H1 (cell line): Measurements from ENCODE around the gene VSIR. TPM values are rescaled to one million over a fixed set of nuclear protein-coding genes. Genes with fewer than 3 reads are reported as not detected.

ENCODE experiments used
- CTCF ChIA-PET: fragments of 300-600 bp; sonication (Branson Sonifier 250); formaldehyde crosslinking; loops from one replicate; lab custom pipeline; 2021; ENCODE audit not compliant: partially characterized antibody; lab: Charles Lee
- POLR2A ChIA-PET: fragments of 300-600 bp; sonication (Branson Sonifier 250); formaldehyde crosslinking; loops from one replicate; lab custom pipeline; 2021; ENCODE audit warnings: inconsistent platforms; ENCODE audit not compliant: partially characterized antibody; lab: Charles Lee
- DNase-seq, 2 experiments: peaks; one replicate each; pipeline versions ENCODE4 v3.0.0 to v3.0.0-alpha.2; 2010 to 2022; ENCODE audit warnings: low spot score in 2 of 2, low read depth in 1 of 2, mixed read lengths in 1 of 2
- FAIRE-seq: peaks from 2 replicates; lab custom pipeline; 2011; peaks lifted over from hg19 to GRCh38; lab: Jason Lieb, UNC
- H2AFZ ChIP-seq: 2 replicates; pipeline ENCODE4 v1.8.1; 2012; ENCODE audit warnings: low read length, inconsistent platforms
- H2AK5ac ChIP-seq: 2 replicates; pipeline ENCODE4 v1.6.1; 2013; ENCODE audit warnings: low read depth, low read length
- H2BK120ac ChIP-seq: replicated peaks from 2 replicates; pipeline ENCODE3; 2013; ENCODE audit warnings: low read depth, low read length, inconsistent platforms
- H2BK12ac ChIP-seq: 2 replicates; pipeline ENCODE4 v1.6.1; 2013; ENCODE audit warnings: low read depth, low read length
- H2BK15ac ChIP-seq: 2 replicates; pipeline ENCODE4 v1.6.1; 2013; ENCODE audit warnings: low read length
- H2BK20ac ChIP-seq: 2 replicates; pipeline ENCODE4 v1.6.1; 2013; ENCODE audit warnings: low read length
- H2BK5ac ChIP-seq: 2 replicates; pipeline ENCODE4 v1.6.1; 2013; ENCODE audit warnings: low read depth, low read length
- H3K14ac ChIP-seq: 2 replicates; pipeline ENCODE4 v1.6.1; 2013; ENCODE audit warnings: inconsistent platforms; ENCODE audit not compliant: insufficient read length
- H3K18ac ChIP-seq: 2 replicates; pipeline ENCODE4 v1.6.1; 2013; ENCODE audit warnings: low read length; ENCODE audit errors: extremely low read depth
- H3K23ac ChIP-seq: 2 replicates; pipeline ENCODE4 v1.6.1; 2013; ENCODE audit warnings: inconsistent platforms; ENCODE audit not compliant: insufficient read length
- H3K23me2 ChIP-seq: 2 replicates; pipeline ENCODE4 v1.6.1; 2013; ENCODE audit warnings: low read depth, low read length
- H3K27ac ChIP-seq: 2 replicates; pipeline ENCODE4 v1.6.1; 2011; ENCODE audit warnings: low read depth, low read length, inconsistent platforms
- H3K27me3 ChIP-seq, 4 experiments: replicated peaks in 1 of 4; 1 replicate in 1 of 4; 2 replicates in 3 of 4; pipeline versions ENCODE4 v1.6.1 to v1.8.1; 2011 to 2013; ENCODE audit warnings: low read length in 3 of 4, mild to moderate bottlenecking in 3 of 4, inconsistent platforms in 2 of 4, mixed read lengths in 2 of 4, moderate library complexity in 1 of 4; ENCODE audit not compliant: control insufficient read depth in 3 of 4, insufficient read depth in 3 of 4; ENCODE audit errors: extremely low read depth in 1 of 4
- H3K36me3 ChIP-seq, 4 experiments: 2 replicates each; pipeline versions ENCODE4 v1.6.1 to v1.8.1; 2011 to 2013; ENCODE audit warnings: mild to moderate bottlenecking in 4 of 4, low read length in 3 of 4, moderate library complexity in 2 of 4, control low read depth in 1 of 4, inconsistent platforms in 1 of 4; ENCODE audit not compliant: insufficient read depth in 4 of 4, control insufficient read depth in 2 of 4
- H3K4ac ChIP-seq: replicated peaks from 2 replicates; pipeline ENCODE3; 2013; ENCODE audit warnings: low read length, low read depth, mixed read lengths, inconsistent platforms; ENCODE audit not compliant: insufficient read length
- H3K4me1 ChIP-seq, 4 experiments: replicated peaks in 1 of 4; 1 replicate in 1 of 4; 2 replicates in 3 of 4; pipeline versions ENCODE4 v1.6.1 to v1.8.1; 2011 to 2013; ENCODE audit warnings: low read length in 3 of 4, inconsistent platforms in 2 of 4, mixed read lengths in 1 of 4; ENCODE audit not compliant: insufficient read depth in 4 of 4, control insufficient read depth in 3 of 4
- H3K4me2 ChIP-seq, 2 experiments: 2 replicates each; pipeline versions ENCODE4 v1.6.1 to v1.8.1; 2011 to 2013; ENCODE audit warnings: low read depth in 2 of 2, low read length in 2 of 2, control low read depth in 1 of 2, inconsistent platforms in 1 of 2, mild to moderate bottlenecking in 1 of 2; ENCODE audit not compliant: insufficient read depth in 1 of 2
- H3K4me3 ChIP-seq, 4 experiments: fragments of 200-600, 300-600 bp in 1 of 4; sonication (generic), shearing (Covaris generic), sonication (Bioruptor Twin) in 1 of 4; 2 replicates each; pipeline versions ENCODE4 v1.5.1 to v1.8.1; 2011 to 2016; ENCODE audit warnings: low read length in 4 of 4, low read depth in 3 of 4, control low read depth in 2 of 4, inconsistent platforms in 2 of 4, mild to moderate bottlenecking in 2 of 4, mixed read lengths in 1 of 4, moderate library complexity in 1 of 4; ENCODE audit not compliant: insufficient read depth in 2 of 4; ENCODE audit errors: extremely low read depth in 1 of 4
- H3K56ac ChIP-seq: replicated peaks from 2 replicates; pipeline ENCODE3; 2013; ENCODE audit warnings: low read depth, mild to moderate bottlenecking, mixed read lengths, low read length, inconsistent platforms; ENCODE audit not compliant: insufficient read length
- H3K79me1 ChIP-seq: 2 replicates; pipeline ENCODE4 v1.6.1; 2013; ENCODE audit warnings: low read depth, low read length, control low read depth
- H3K79me2 ChIP-seq, 2 experiments: 2 replicates each; pipeline versions ENCODE4 v1.6.1 to v1.8.1; 2012 to 2013; ENCODE audit warnings: low read length in 2 of 2, mild to moderate bottlenecking in 2 of 2, inconsistent platforms in 1 of 2; ENCODE audit not compliant: insufficient read depth in 2 of 2, control insufficient read depth in 1 of 2
- H3K9ac ChIP-seq, 4 experiments: replicated peaks in 1 of 4; 1 replicate in 1 of 4; 2 replicates in 3 of 4; pipeline versions ENCODE4 v1.6.1 to v1.8.1; 2011 to 2013; ENCODE audit warnings: low read depth in 3 of 4, low read length in 3 of 4, control low read depth in 2 of 4, mild to moderate bottlenecking in 2 of 4, moderate library complexity in 2 of 4, inconsistent platforms in 1 of 4; ENCODE audit errors: extremely low read depth in 1 of 4
- H3K9me3 ChIP-seq, 2 experiments: 2 replicates each; pipeline versions ENCODE4 v1.6.1 to v1.8.1; 2012 to 2013; ENCODE audit warnings: mild to moderate bottlenecking in 2 of 2, moderate library complexity in 2 of 2, control low read depth in 1 of 2, inconsistent platforms in 1 of 2, low read depth in 1 of 2, low read length in 1 of 2, mixed read lengths in 1 of 2; ENCODE audit not compliant: insufficient read depth in 2 of 2
- H4K20me1 ChIP-seq, 2 experiments: replicated peaks in 1 of 2; 2 replicates each; pipeline versions ENCODE3 to v1.8.1; 2011 to 2013; ENCODE audit warnings: inconsistent platforms in 2 of 2, low read length in 2 of 2, mild to moderate bottlenecking in 1 of 2; ENCODE audit not compliant: insufficient read depth in 2 of 2, control insufficient read depth in 1 of 2
- H4K5ac ChIP-seq: 2 replicates; pipeline ENCODE4 v1.6.1; 2013; ENCODE audit warnings: low read length, low read depth, mixed read lengths, inconsistent platforms; ENCODE audit not compliant: insufficient read length
- H4K8ac ChIP-seq: 2 replicates; pipeline ENCODE4 v1.8.0; 2013; ENCODE audit warnings: mild to moderate bottlenecking, moderate library complexity, low read length, inconsistent platforms; ENCODE audit not compliant: insufficient read depth; ENCODE audit errors: extremely low read depth
- H4K91ac ChIP-seq: replicated peaks from 2 replicates; pipeline ENCODE3; 2013; ENCODE audit warnings: low read length, mixed read lengths, inconsistent platforms; ENCODE audit not compliant: insufficient read length
- WGBS, 2 experiments: shearing (Covaris generic) in 1 of 2; methylation state at CpG; one replicate each; pipeline versions ENCODE4 v1.1.6 to v1.1.7; 2013 to 2015; ENCODE audit warnings: low lambda C conversion rate in 2 of 2, mixed read lengths in 2 of 2, inconsistent platforms in 1 of 2, low coverage in 1 of 2, missing lambda C conversion rate in 1 of 2; ENCODE audit not compliant: insufficient replicate concordance in 2 of 2, insufficient coverage in 1 of 2, insufficient read length in 1 of 2; ENCODE audit errors: extremely low coverage in 1 of 2, missing lambda C conversion rate in 1 of 2; 5-methylcytosine and 5-hydroxymethylcytosine counted together
- polyA plus RNA-seq, 7 experiments: library from polyadenylated mRNA; depleted of rRNA in 3 of 7; stranded (reverse) in 5 of 7; unstranded in 2 of 7; fragments of >200 nt in 5 of 7; fragments of 200-250 nt in 2 of 7; gene quantifications; 1 replicate in 5 of 7; 2 replicates in 1 of 7; 4 replicates in 1 of 7; pipeline versions ENCODE4 v1.2.1 to v1.2.3, GENCODE V29; 2011 to 2013; ENCODE audit warnings: missing spikeins in 2 of 7, mixed read lengths in 2 of 7
- total RNA-seq: library from RNA; stranded (reverse); fragmentation: NEBNext Ultra II Directional; extraction: Animal tissue kit (Norgen Biotek cat#: 25700); gene quantifications from 2 replicates; pipeline ENCODE4 v1.2.1, GENCODE V29; 2021

VSIR gene
- total and polyA plus RNA-seq, 2 of the 8 experiments (the other 6 are each of a cell fraction or from before 2014, with no cell fraction given): 0.33 TPM; not detected in 1

DNA sequence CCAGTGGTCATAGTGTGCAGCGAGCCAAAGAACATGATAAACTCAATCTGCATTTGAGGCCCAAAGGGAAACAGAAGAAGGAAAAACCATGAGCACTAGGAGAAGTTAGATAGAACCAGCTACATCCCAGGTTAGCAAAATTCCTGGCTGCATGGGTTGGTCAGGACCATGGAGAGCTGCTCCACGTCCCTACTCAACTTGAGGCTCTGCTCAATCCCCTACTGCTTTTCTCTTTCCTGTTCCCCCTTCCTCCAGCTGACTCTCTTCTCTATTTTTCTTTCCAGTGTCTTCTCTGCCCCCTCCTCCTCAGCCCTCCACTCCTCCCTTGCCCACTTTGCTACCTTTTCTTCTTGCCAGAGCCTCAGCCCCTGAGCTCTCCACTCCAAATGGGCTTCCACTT is 21.9 kb upstream of the VSIR start:
- H3K4ac ChIP-seq: no peak overlapping the region
- FAIRE-seq (peak; percentile 42), DNase-seq (peak in 1 of 2 experiments; percentile 72)
- no peak overlapping the region for H4K91ac ChIP-seq
- no peak overlapping the region for H2BK5ac ChIP-seq
- no peaks in the 10 kb centered on the region for H3K27me3 ChIP-seq
- ChIA-PET CTCF (interaction anchor here (0.6 to 1.1 kb wide), 8 partner anchors 13 to 604 kb away, joined by 3 to 4 read pairs (median 3); partner anchors contain the start of gene VSIR), POLR2A (interaction anchor here (1.7 kb wide), 1 partner anchor 11 kb away, joined by 7 read pairs; no protein-coding TSS in a partner anchor)
- no peaks in the 10 kb centered on the region for H3K79me2 ChIP-seq
- no peak overlapping the region for H3K23ac ChIP-seq
- H2BK20ac ChIP-seq: no peak overlapping the region
- H3K56ac ChIP-seq: no peak overlapping the region
- no peaks in the 10 kb centered on the region for H3K79me1 ChIP-seq
- H3K4me2 ChIP-seq: no peak overlapping the region
- no peak overlapping the region for H3K9ac ChIP-seq
- H3K27ac ChIP-seq: no peak overlapping the region
- H3K23me2 ChIP-seq: no peaks in the 10 kb centered on the region
- no peak overlapping the region for H2AFZ ChIP-seq
- no peaks in the 10 kb centered on the region for H3K4me1 ChIP-seq
- no peak overlapping the region for H2BK15ac ChIP-seq
- no peak overlapping the region for H3K18ac ChIP-seq
- H3K4me3 ChIP-seq: no peak overlapping the region
- no peak overlapping the region for H2BK120ac ChIP-seq
- WGBS, 2 experiments: 53% methylated on average over 1 of the region's 2 CpGs; no CpG with 5 or more reads in 1 of the 2 experiments
- no peak overlapping the region for H2AK5ac ChIP-seq
- no peak overlapping the region for H2BK12ac ChIP-seq
- H3K14ac ChIP-seq: no peak overlapping the region
- peaks cover 0 to 2% of the 10 kb centered on the region in 2 experiments for H4K20me1 ChIP-seq
- H3K9me3 ChIP-seq: no peaks in the 10 kb centered on the region
- no peak overlapping the region for H4K8ac ChIP-seq
- no peak overlapping the region for H4K5ac ChIP-seq
- H3K36me3 ChIP-seq: no peaks in the 10 kb centered on the region
